Measurements from ENCODE around the gene VPS8. TPM values are rescaled to one million over a fixed set of nuclear protein-coding genes. Genes with fewer than 3 reads are reported as not detected.

The VPS8 gene
- total RNA-seq, 1 experiment from 2014 or later: 72.3 TPM

GRCh38 chr3:184795522-184796190 is 16.3 kb upstream of the VPS8 start:
- Histone ChIP-seq H3K27ac (ENCODE audit: low read length) (no peak overlapping the region), H3K4me3 (ENCODE audit: low read depth in 2 of 2, low read length in 2 of 2) (no peak overlapping the region), H3K27me3 (ENCODE audit: control insufficient read depth, insufficient read depth, low read length) (peaks cover 17% of the 10 kb centered on the region), H3K9me3 (ENCODE audit: control insufficient read depth, insufficient read depth, low read depth, low read length) (no peaks in the 10 kb centered on the region), H3K4me1 (ENCODE audit: control insufficient read depth, insufficient read depth, low read length) (no peaks in the 10 kb centered on the region), H3K36me3 (ENCODE audit: control insufficient read depth, insufficient read depth, low read length) (no peaks in the 10 kb centered on the region)
- peak; percentile 52; the same call in 1 of the 2 replicates for ATAC-seq
- no TSS peak for BruUV-seq (replicated peaks)
- ChIA-PET CTCF (no interaction called here), POLR2A (no interaction called here)
- no peak for DNase-seq (ENCODE audit: low read depth, low spot score)
- intact Hi-C loops (cut with micrococcal nuclease; ENCODE audit: unreplicated experiment): no loop called here
- in situ Hi-C loops (cut with HindIII; ENCODE audit: low pct_unique_long_range_greater_than_20kb, low sequenced_read_pairs): no loop called here
- TF ChIP-seq TCF7L2 (IDR thresholded peaks at IDR 0.05; ENCODE audit: low read depth, low read length) (no peak), CTCF (IDR thresholded peaks at IDR 0.05) (no peak), REST (IDR thresholded peaks at IDR 0.05; ENCODE audit: insufficient read depth in 1 of 2, low read depth in 2 of 2, low read length in 1 of 2) (no peak), POLR2AphosphoS5 (IDR thresholded peaks at IDR 0.05; ENCODE audit: low read depth, low read length) (no peak), SIN3A (IDR thresholded peaks at IDR 0.05; ENCODE audit: borderline replicate concordance, insufficient read depth, low read depth, low read length) (no peak)

DNA sequence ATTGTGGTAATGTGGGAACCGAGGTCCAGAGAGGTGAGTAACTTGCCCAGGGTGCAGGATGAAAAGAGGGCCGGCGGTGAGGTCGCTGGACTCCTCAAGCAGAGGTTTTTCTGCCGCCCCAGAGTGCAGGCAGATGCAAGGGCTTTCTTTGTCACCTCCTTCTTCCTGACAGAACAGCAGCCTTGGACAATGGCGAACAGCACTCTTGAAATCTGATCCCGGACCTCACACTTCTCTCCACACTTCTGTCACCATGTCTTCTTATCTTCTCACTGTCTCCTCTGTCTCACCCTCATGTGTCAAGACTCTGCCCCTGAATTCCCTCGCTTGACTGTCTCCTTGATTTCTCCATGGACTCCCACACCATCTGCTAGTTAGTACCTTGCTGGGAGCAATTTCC is 15.4 kb upstream of the VPS8 start:
- Histone ChIP-seq H3K27ac (ENCODE audit: low read length) (no peak overlapping the region), H3K9me3 (ENCODE audit: control insufficient read depth, insufficient read depth, low read depth, low read length) (no peaks in the 10 kb centered on the region), H3K4me3 (ENCODE audit: low read depth in 2 of 2, low read length in 2 of 2) (no peak overlapping the region), H3K4me1 (ENCODE audit: control insufficient read depth, insufficient read depth, low read length) (no peaks in the 10 kb centered on the region), H3K36me3 (ENCODE audit: control insufficient read depth, insufficient read depth, low read length) (no peaks in the 10 kb centered on the region), H3K27me3 (ENCODE audit: control insufficient read depth, insufficient read depth, low read length) (peaks cover 18% of the 10 kb centered on the region)
- intact Hi-C loops (cut with micrococcal nuclease; ENCODE audit: unreplicated experiment): no loop called here
- ChIA-PET CTCF (no interaction called here), POLR2A (no interaction called here)
- TF ChIP-seq POLR2AphosphoS5 (IDR thresholded peaks at IDR 0.05; ENCODE audit: low read depth, low read length): no peak
- TF ChIP-seq REST (IDR thresholded peaks at IDR 0.05; ENCODE audit: insufficient read depth in 1 of 2, low read depth in 2 of 2, low read length in 1 of 2): no peak
- TF ChIP-seq SIN3A (IDR thresholded peaks at IDR 0.05; ENCODE audit: borderline replicate concordance, insufficient read depth, low read depth, low read length): no peak
- no peak for TF ChIP-seq TCF7L2 (IDR thresholded peaks at IDR 0.05; ENCODE audit: low read depth, low read length)
- no peak for TF ChIP-seq CTCF (IDR thresholded peaks at IDR 0.05)
- in situ Hi-C loops (cut with HindIII; ENCODE audit: low pct_unique_long_range_greater_than_20kb, low sequenced_read_pairs): no loop called here
- DNase-seq (ENCODE audit: low read depth, low spot score): no peak
- no TSS peak for BruUV-seq (replicated peaks)
- 0 out of 2 replicates have a peak, but pooled peaks have one; percentile 26 for ATAC-seq

Data from Panc1 (cell line).